ENCODE measurements around the gene POLR2I.

DNA sequence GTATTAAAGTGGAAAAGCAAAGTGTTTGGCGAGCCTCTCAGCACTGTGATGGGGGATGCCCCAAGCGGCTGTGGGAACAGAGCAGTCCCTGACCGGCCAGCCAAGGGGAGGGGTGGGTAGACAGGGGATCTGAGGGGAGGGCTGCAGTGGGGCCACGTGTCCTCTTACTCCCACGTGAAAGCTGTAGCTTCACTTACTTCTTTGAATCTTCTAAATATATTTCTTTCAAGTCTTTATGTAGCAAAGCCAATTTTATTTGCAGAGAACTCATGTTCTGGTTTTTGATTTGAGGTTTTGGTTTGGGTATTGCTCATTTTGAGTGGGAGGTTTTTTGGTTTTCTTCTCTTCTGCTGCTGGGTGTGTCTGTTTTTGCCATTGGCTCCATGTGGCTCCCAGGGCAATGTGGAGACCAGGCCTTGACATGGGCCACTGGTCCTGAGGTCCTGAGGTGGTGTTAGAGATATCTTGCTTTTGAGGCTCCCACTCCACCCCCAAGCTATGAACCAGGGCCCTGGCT lies 21.5 kb downstream of the POLR2I start:
- TF ChIP-seq ESRRA (CRISPR knock-in tag; IDR thresholded peaks at IDR 0.05; ENCODE audit: borderline replicate concordance) (no peak), ATF2 (CRISPR knock-in tag; IDR thresholded peaks at IDR 0.05; ENCODE audit: borderline replicate concordance, low read depth) (no peak)
- TF ChIP-seq, protein P1, sequence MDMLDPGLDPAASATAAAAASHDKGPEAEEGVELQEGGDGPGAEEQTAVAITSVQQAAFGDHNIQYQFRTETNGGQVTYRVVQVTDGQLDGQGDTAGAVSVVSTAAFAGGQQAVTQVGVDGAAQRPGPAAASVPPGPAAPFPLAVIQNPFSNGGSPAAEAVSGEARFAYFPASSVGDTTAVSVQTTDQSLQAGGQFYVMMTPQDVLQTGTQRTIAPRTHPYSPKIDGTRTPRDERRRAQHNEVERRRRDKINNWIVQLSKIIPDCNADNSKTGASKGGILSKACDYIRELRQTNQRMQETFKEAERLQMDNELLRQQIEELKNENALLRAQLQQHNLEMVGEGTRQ (CRISPR knock-in tag; IDR thresholded peaks at IDR 0.05) = no peak

All from WTC11 (cell line).